GM13976 (cell line): ENCODE data around the gene EED.

ENCODE experiments used
- DNase-seq: peaks from one replicate; pipeline ENCODE4 v3.0.0; 2012; ENCODE audit warnings: low spot score
- CTCF ChIP-seq: IDR thresholded peaks from 2 replicates; pipeline ENCODE4 v1.5.1; 2012; ENCODE audit warnings: borderline replicate concordance, mild to moderate bottlenecking; ENCODE audit not compliant: insufficient read depth; ENCODE audit errors: extremely low read depth, missing control alignments, control extremely low read depth
- in situ Hi-C: fragments of 300-500 bp; cut with MboI; formaldehyde crosslinking; loops from one replicate; pipeline ENCODE4 v1.12.0; 2022; ENCODE audit warnings: low sequenced_read_pairs, mixed read lengths, inconsistent platforms; ENCODE audit not compliant: unreplicated experiment

The EED gene

GRCh38 chr11:86257446-86257845 lies 12.9 kb downstream of the EED start:
- DNase-seq = no peak
- no peak for TF ChIP-seq CTCF

GRCh38 chr11:86259730-86260129 lies 15.2 kb downstream of the EED start:
- no peak for TF ChIP-seq CTCF
- no peak for DNase-seq
- in situ Hi-C loops = no loop called here

More at GRCh38 chr11:86257446-86257845, 12.9 kb downstream of the EED start:
- in situ Hi-C loops = no loop called here

- in situ Hi-C loops = no loop called here
- TF ChIP-seq CTCF = no peak
These were observed 16.8 kb downstream of the EED start for GRCh38 chr11:86261328-86261727.

GRCh38 chr11:86262387-86262786 lies 17.8 kb downstream of the EED start:
- in situ Hi-C loops = no loop called here
- no peak for DNase-seq
- no peak for TF ChIP-seq CTCF

More at GRCh38 chr11:86261328-86261727, 16.8 kb downstream of the EED start:
- no peak for DNase-seq

GRCh38 chr11:86264649-86265048 lies 20.1 kb downstream of the EED start:
- in situ Hi-C loops = no loop called here
- TF ChIP-seq CTCF = no peak
- no peak for DNase-seq

- TF ChIP-seq CTCF = no peak
- no peak for DNase-seq
- in situ Hi-C loops = no loop called here
These were observed 20.6 kb downstream of the EED start for GRCh38 chr11:86265194-86265593.

GRCh38 chr11:86269645-86270044 lies 25.1 kb downstream of the EED start:
- no peak for DNase-seq
- in situ Hi-C loops = no loop called here
- TF ChIP-seq CTCF = no peak
